ENCODE results near the gene UTS2. TPM values are rescaled to one million over a fixed set of nuclear protein-coding genes. Genes with fewer than 3 reads are reported as not detected.

The UTS2 gene
- total RNA-seq, 2 experiments from 2014 or later, result not detected

DNA sequence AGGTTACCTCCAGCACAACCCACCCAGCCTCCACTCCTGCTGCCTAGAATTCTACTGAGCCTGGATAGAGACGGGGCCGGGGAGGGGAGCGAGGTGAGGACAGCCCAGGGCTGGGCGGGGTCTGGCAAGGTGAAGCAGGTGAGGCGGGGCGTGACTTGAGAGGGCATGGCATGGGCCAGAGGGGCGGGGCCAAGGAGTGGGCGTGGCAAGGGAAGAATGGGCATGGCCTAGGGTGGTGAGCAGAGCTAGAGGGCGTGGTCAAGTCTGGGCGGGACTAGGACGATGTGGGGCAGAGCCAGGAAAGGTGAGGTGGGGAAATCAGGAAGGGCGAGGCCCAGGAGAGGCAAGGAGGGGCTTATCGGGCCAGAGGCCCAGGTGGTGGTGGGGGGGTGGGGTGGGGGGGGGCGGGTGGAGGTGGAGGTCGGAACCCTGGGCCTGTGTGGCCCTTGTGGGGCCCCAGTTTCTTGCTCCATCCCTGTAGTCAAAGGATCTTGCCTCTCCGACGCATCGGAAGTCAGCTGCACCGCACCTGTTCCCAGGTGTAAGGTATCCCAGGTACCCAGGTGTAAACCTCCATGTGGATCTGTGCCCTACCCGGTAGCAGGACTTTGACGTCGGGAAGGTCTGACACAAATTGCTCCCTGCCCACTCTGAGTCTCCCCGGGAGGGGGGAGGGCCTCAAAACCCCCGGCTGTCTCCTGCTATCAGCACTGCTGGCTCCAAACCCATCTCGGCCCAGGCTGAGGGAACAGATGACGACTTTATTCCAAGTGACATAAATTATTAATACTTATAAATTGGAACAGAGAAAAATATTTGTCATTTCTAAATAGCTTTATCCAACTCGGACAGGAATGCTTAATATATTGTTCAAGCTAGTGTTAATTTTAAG, 32.9 kb upstream of the UTS2 start:
- H3K9me3 ChIP-seq (ENCODE audit: control insufficient read depth in 1 of 2, insufficient read depth in 1 of 2, low read length in 2 of 2), result peaks cover 0 to 6% of the 10 kb centered on the region in 2 experiments
- CTCF ChIA-PET, result no interaction called here
- Mint-ChIP-seq H3K4me1 (ENCODE audit: low read depth) (no peaks in the 10 kb centered on the region), H3K27ac (no peak overlapping the region), H3K36me3 (ENCODE audit: low read depth) (no peaks in the 10 kb centered on the region), H3K4me3 (no peak overlapping the region), H3K27me3 (peaks cover 42% of the 10 kb centered on the region), H3K9me3 (no peaks in the 10 kb centered on the region)
- H3K4me3 ChIP-seq (ENCODE audit: low read length), result no peak overlapping the region
- H3K4me1 ChIP-seq (ENCODE audit: insufficient read depth, low read length), result peaks cover 3% of the 10 kb centered on the region
- no peak overlapping the region for H3K27ac ChIP-seq (ENCODE audit: low read depth in 1 of 2, low read length in 2 of 2)
- POLR2A ChIA-PET, result no interaction called here
- intact Hi-C loops (cut with DNase I, micrococcal nuclease), result no loop called here
- TF ChIP-seq, protein P1, sequence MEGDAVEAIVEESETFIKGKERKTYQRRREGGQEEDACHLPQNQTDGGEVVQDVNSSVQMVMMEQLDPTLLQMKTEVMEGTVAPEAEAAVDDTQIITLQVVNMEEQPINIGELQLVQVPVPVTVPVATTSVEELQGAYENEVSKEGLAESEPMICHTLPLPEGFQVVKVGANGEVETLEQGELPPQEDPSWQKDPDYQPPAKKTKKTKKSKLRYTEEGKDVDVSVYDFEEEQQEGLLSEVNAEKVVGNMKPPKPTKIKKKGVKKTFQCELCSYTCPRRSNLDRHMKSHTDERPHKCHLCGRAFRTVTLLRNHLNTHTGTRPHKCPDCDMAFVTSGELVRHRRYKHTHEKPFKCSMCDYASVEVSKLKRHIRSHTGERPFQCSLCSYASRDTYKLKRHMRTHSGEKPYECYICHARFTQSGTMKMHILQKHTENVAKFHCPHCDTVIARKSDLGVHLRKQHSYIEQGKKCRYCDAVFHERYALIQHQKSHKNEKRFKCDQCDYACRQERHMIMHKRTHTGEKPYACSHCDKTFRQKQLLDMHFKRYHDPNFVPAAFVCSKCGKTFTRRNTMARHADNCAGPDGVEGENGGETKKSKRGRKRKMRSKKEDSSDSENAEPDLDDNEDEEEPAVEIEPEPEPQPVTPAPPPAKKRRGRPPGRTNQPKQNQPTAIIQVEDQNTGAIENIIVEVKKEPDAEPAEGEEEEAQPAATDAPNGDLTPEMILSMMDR (IDR thresholded peaks at IDR 0.05), result no peak
- ATAC-seq (ENCODE audit: poor library complexity) (no peak), DNase-seq (peak in 4 of 14 experiments; percentile 8 to 49 (median 16))
- H3K27me3 ChIP-seq (ENCODE audit: control insufficient read depth in 1 of 2, insufficient read depth in 2 of 2, low read length in 2 of 2), result peaks cover 0 to 17% of the 10 kb centered on the region in 2 experiments
- H3K36me3 ChIP-seq (ENCODE audit: insufficient read depth, low read length), result no peaks in the 10 kb centered on the region

DNA sequence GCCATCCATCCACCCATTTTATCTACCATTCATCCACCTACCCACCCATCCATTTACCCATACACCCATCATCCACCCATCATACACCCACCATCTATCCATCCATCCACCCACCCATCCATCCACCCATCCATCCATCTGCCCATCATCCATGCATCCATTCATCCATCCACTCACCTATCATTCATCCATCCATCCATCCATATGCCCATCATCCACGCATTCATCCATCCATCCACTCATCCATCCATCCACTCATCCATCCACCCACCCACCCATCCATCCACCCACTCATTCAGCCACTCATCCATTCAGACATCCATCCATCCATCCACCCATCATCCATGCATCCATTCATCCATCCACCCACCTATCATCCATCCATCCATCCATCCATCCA, 31.9 kb upstream of the UTS2 start:
- ChIA-PET CTCF (no interaction called here), POLR2A (no interaction called here)
- no peaks in the 10 kb centered on the region for H3K36me3 ChIP-seq (ENCODE audit: insufficient read depth, low read length)
- no peak overlapping the region for H3K27ac ChIP-seq (ENCODE audit: low read depth in 1 of 2, low read length in 2 of 2)
- H3K4me3 ChIP-seq (ENCODE audit: low read length), result no peak overlapping the region
- no peaks in the 10 kb centered on the region for H3K4me1 Mint-ChIP-seq (ENCODE audit: low read depth)
- no peaks in the 10 kb centered on the region for H3K36me3 Mint-ChIP-seq (ENCODE audit: low read depth)
- H3K4me3 Mint-ChIP-seq, result no peak overlapping the region
- peaks cover 0 to 6% of the 10 kb centered on the region in 2 experiments for H3K9me3 ChIP-seq (ENCODE audit: control insufficient read depth in 1 of 2, insufficient read depth in 1 of 2, low read length in 2 of 2)
- intact Hi-C loops (cut with DNase I, micrococcal nuclease), result no loop called here
- no peak for ATAC-seq (ENCODE audit: poor library complexity)
- DNase-seq, result no peak
- H3K4me1 ChIP-seq (ENCODE audit: insufficient read depth, low read length), result peaks cover 3% of the 10 kb centered on the region
- TF ChIP-seq, protein P1 (IDR thresholded peaks at IDR 0.05), result no peak
- no peak overlapping the region for H3K27ac Mint-ChIP-seq
- H3K27me3 Mint-ChIP-seq, result peaks cover 38% of the 10 kb centered on the region
- peaks cover 0 to 17% of the 10 kb centered on the region in 2 experiments for H3K27me3 ChIP-seq (ENCODE audit: control insufficient read depth in 1 of 2, insufficient read depth in 2 of 2, low read length in 2 of 2)
- H3K9me3 Mint-ChIP-seq, result no peaks in the 10 kb centered on the region

- Mint-ChIP-seq H3K27ac (no peak overlapping the region), H3K4me1 (ENCODE audit: low read depth) (no peaks in the 10 kb centered on the region), H3K4me3 (no peak overlapping the region), H3K27me3 (peaks cover 6% of the 10 kb centered on the region), H3K9me3 (peaks cover 8% of the 10 kb centered on the region), H3K36me3 (ENCODE audit: low read depth) (no peaks in the 10 kb centered on the region)
- no peak for DNase-seq
- TF ChIP-seq, protein P1 (IDR thresholded peaks at IDR 0.05), result no peak
- POLR2A ChIA-PET, result no interaction called here
- no peaks in the 10 kb centered on the region for H3K36me3 ChIP-seq (ENCODE audit: insufficient read depth, low read length)
- H3K9me3 ChIP-seq (ENCODE audit: control insufficient read depth in 1 of 2, insufficient read depth in 1 of 2, low read length in 2 of 2), result peaks cover 5 to 25% of the 10 kb centered on the region in 2 experiments
- H3K4me3 ChIP-seq (ENCODE audit: low read length), result no peak overlapping the region
- ATAC-seq (ENCODE audit: poor library complexity), result no peak
- CTCF ChIA-PET, result no interaction called here
- no peak overlapping the region for H3K27ac ChIP-seq (ENCODE audit: low read depth in 1 of 2, low read length in 2 of 2)
- H3K27me3 ChIP-seq (ENCODE audit: control insufficient read depth in 1 of 2, insufficient read depth in 2 of 2, low read length in 2 of 2), result peaks cover 0 to 2% of the 10 kb centered on the region in 2 experiments
- intact Hi-C loops (cut with DNase I, micrococcal nuclease), result no loop called here
- no peaks in the 10 kb centered on the region for H3K4me1 ChIP-seq (ENCODE audit: insufficient read depth, low read length)
Observed at GRCh38 chr1:7879228-7879627, 26.4 kb upstream of the UTS2 start.
